Tibial artery (tissue), 4 donors: ENCODE data around the gene SLC28A1.

ENCODE experiments used
- DNase-seq, 2 donors: peaks; one replicate each; pipeline ENCODE4 v3.0.0-alpha.2; 2019
- H3K27ac ChIP-seq, 2 donors: fragments of 200-600 bp; sonication (generic) in 1 of 2; 1 replicate in 1 of 2; 2 replicates in 1 of 2; pipeline ENCODE4 v1.5.1; 2018 to 2019; ENCODE audit warnings: mild to moderate bottlenecking in 1 of 2
- H3K27me3 ChIP-seq, 2 donors: fragments of 200-600 bp; sonication (generic) in 1 of 2; one replicate each; pipeline versions ENCODE4 v1.5.1 to v1.6.0; 2016 to 2019
- H3K36me3 ChIP-seq, 3 donors: fragments of 200-600 bp; sonication (generic) in 2 of 3; one replicate each; pipeline ENCODE4 v1.5.1; 2016 to 2019; ENCODE audit warnings: mild to moderate bottlenecking in 2 of 3
- H3K4me1 ChIP-seq, 4 donors: fragments of 200-600 bp; sonication (generic) in 2 of 4; 1 replicate in 3 of 4; 2 replicates in 1 of 4; pipeline ENCODE4 v1.5.1; 2016 to 2019
- H3K4me3 ChIP-seq, 2 donors: fragments of 200-600 bp; sonication (generic) in 1 of 2; 1 replicate in 1 of 2; 2 replicates in 1 of 2; pipeline ENCODE4 v1.5.1; 2018 to 2019; ENCODE audit warnings: mild to moderate bottlenecking in 2 of 2
- H3K9me3 ChIP-seq, 3 donors: fragments of 200-600 bp; sonication (generic) in 1 of 3; one replicate each; pipeline ENCODE4 v1.5.1; 2016 to 2019
- CTCF ChIP-seq, 2 experiments: fragments of 200-600 bp in 1 of 2; fragments of 450-650 bp in 1 of 2; IDR thresholded peaks; one replicate each; pipeline ENCODE4 v1.5.1; 2017 to 2019; ENCODE audit warnings: antibody characterized with exemption in 2 of 2, mild to moderate bottlenecking in 1 of 2, moderate library complexity in 1 of 2
- intact Hi-C: fragments of 100-400 bp; cut with DNase I; formaldehyde crosslinking; loops from one replicate; pipeline ENCODE4 v1.15.0; 2023; ENCODE audit warnings: low total_unique reads

Gene SLC28A1

GRCh38 chr15:84976746-84977345 lies 92.4 kb downstream of the SLC28A1 start:
- intact Hi-C loops: no loop called here
- no peaks in the 10 kb centered on the region for H3K36me3 ChIP-seq
- no peak overlapping the region for H3K27ac ChIP-seq
- no peak overlapping the region for H3K4me3 ChIP-seq
- no peak for TF ChIP-seq CTCF (IDR thresholded peaks at IDR 0.05)
- H3K27me3 ChIP-seq: no peaks in the 10 kb centered on the region
- peaks cover 0 to 9% (median 4%) of the 10 kb centered on the region in 4 donors for H3K4me1 ChIP-seq
- no peak for DNase-seq
- H3K9me3 ChIP-seq: no peaks in the 10 kb centered on the region

- no peak for DNase-seq
- intact Hi-C loops: no loop called here
- Histone ChIP-seq H3K4me1 (peaks cover 0 to 26% (median 15%) of the 10 kb centered on the region in 4 donors), H3K27ac (peak overlapping the region in 1 of 2 donors; percentile 92), H3K4me3 (peak overlapping the region; percentile 77 to 93), H3K27me3 (no peaks in the 10 kb centered on the region), H3K36me3 (no peaks in the 10 kb centered on the region), H3K9me3 (no peaks in the 10 kb centered on the region)
- TF ChIP-seq CTCF (IDR thresholded peaks at IDR 0.05): no peak
These were observed 95.2 kb downstream of the SLC28A1 start for GRCh38 chr15:84979651-84980050.

GRCh38 chr15:84980196-84981053 lies 96.0 kb downstream of the SLC28A1 start:
- peaks cover 0 to 33% (median 16%) of the 10 kb centered on the region in 4 donors for H3K4me1 ChIP-seq
- intact Hi-C loops: no loop called here
- peak; percentile 81 to 91 for DNase-seq

GRCh38 chr15:84981054-84981710 lies 96.7 kb downstream of the SLC28A1 start:
- Histone ChIP-seq H3K9me3 (no peaks in the 10 kb centered on the region), H3K4me3 (peak overlapping the region; percentile 77 to 93), H3K27ac (peak overlapping the region; percentile 92 to 93), H3K4me1 (peaks cover 0 to 40% (median 16%) of the 10 kb centered on the region in 4 donors), H3K36me3 (no peaks in the 10 kb centered on the region), H3K27me3 (no peaks in the 10 kb centered on the region)
- TF ChIP-seq CTCF (IDR thresholded peaks at IDR 0.05): peak; percentile 39 to 48
- DNase-seq: peak; percentile 89 to 96
- intact Hi-C loops: no loop called here

More at GRCh38 chr15:84980196-84981053, 96.0 kb downstream of the SLC28A1 start:
- Histone ChIP-seq H3K27ac (peak overlapping the region; percentile 92 to 93), H3K36me3 (no peaks in the 10 kb centered on the region), H3K27me3 (no peaks in the 10 kb centered on the region), H3K4me3 (peak overlapping the region; percentile 77 to 93), H3K9me3 (no peaks in the 10 kb centered on the region)
- TF ChIP-seq CTCF (IDR thresholded peaks at IDR 0.05): no peak

- Histone ChIP-seq H3K36me3 (no peaks in the 10 kb centered on the region), H3K4me1 (peaks cover 0 to 45% (median 16%) of the 10 kb centered on the region in 4 donors), H3K9me3 (no peaks in the 10 kb centered on the region), H3K4me3 (peak within 1 kb of the TSS; percentile 77 to 93), H3K27ac (peak within 1 kb of the TSS; percentile 92 to 93), H3K27me3 (no peaks in the 10 kb centered on the region)
- intact Hi-C loops: no loop called here
- DNase-seq: peak in 1 of 2 donors; percentile 67
- peak; percentile 13 to 31 for TF ChIP-seq CTCF (IDR thresholded peaks at IDR 0.05)
These were observed 97.3 kb downstream of the SLC28A1 start, which contains the start of gene PDE8A for GRCh38 chr15:84981711-84982300. TSS of gene PDE8A (plus strand) at chr15:84981856. CDS start at chr15:84982163, 307 bp downstream.
